GM12878 (cell line): ENCODE results near the gene SCN8A.

Experiments used
- BCL11A ChIP-seq: IDR thresholded peaks from 2 replicates; pipeline ENCODE4 v1.6.1; 2011; ENCODE audit warnings: low read depth, low read length
- BHLHE40 ChIP-seq, 2 experiments: fragments of 450-650 bp in 1 of 2; IDR thresholded peaks; 2 replicates each; pipeline ENCODE4 v1.6.1; 2011 to 2017; ENCODE audit warnings: low read depth in 2 of 2, borderline replicate concordance in 1 of 2, improper control_type of control experiment in 1 of 2, low read length in 1 of 2, mild to moderate bottlenecking in 1 of 2
- E2F8 ChIP-seq: fragments of 450-650 bp; IDR thresholded peaks from 2 replicates; pipeline ENCODE4 v1.6.1; 2018; ENCODE audit warnings: mild to moderate bottlenecking, low read depth, moderate library complexity; ENCODE audit not compliant: partially characterized antibody
- GABPA ChIP-seq: IDR thresholded peaks from 2 replicates; pipeline ENCODE4 v1.6.1; 2014; ENCODE audit warnings: antibody characterized with exemption, low read depth, mild to moderate bottlenecking, inconsistent platforms
- HDGF ChIP-seq: fragments of 450-650 bp; IDR thresholded peaks from 2 replicates; pipeline ENCODE4 v1.6.1; 2016; ENCODE audit warnings: antibody characterized with exemption
- MAX ChIP-seq: IDR thresholded peaks from 2 replicates; pipeline ENCODE4 v1.6.1; 2012; ENCODE audit warnings: low read depth, low read length, improper control_type of control experiment
- MTA3 ChIP-seq: IDR thresholded peaks from 2 replicates; pipeline ENCODE4 v1.6.1; 2012; ENCODE audit warnings: low read length, inconsistent platforms, borderline replicate concordance
- PAX5 ChIP-seq: IDR thresholded peaks from 2 replicates; pipeline ENCODE4 v1.6.1; 2011; ENCODE audit warnings: low read depth, low read length, borderline replicate concordance
- POLR2AphosphoS5 ChIP-seq: IDR thresholded peaks from 2 replicates; pipeline ENCODE4 v1.6.1; 2011; ENCODE audit warnings: mild to moderate bottlenecking, low read length, inconsistent platforms
- RFX5 ChIP-seq: IDR thresholded peaks from 2 replicates; pipeline ENCODE4 v1.6.1; 2011; ENCODE audit warnings: low read depth, low read length, improper control_type of control experiment
- TAF1 ChIP-seq: IDR thresholded peaks from 2 replicates; pipeline ENCODE4 v1.6.1; 2011; ENCODE audit warnings: mild to moderate bottlenecking, low read depth, low read length, borderline replicate concordance
- ZZZ3 ChIP-seq: IDR thresholded peaks from 2 replicates; pipeline ENCODE4 v1.6.1; 2011; ENCODE audit warnings: low read depth; ENCODE audit not compliant: control insufficient read depth, insufficient read length
- TF ChIP-seq, protein P1 (sequence below), 3 experiments: IDR thresholded peaks in 2 of 3; conservative IDR thresholded peaks in 1 of 3; 2 replicates each; pipeline ENCODE4 v1.5.1; 2011; ENCODE audit warnings: low read depth in 3 of 3, low read length in 3 of 3, mild to moderate bottlenecking in 3 of 3, control low read depth in 2 of 3, moderate library complexity in 2 of 3, inconsistent platforms in 1 of 3, mixed read lengths in 1 of 3; ENCODE audit not compliant: control insufficient read depth in 2 of 3, insufficient read depth in 1 of 3; ENCODE audit errors: extremely low read depth in 1 of 3

DNA sequence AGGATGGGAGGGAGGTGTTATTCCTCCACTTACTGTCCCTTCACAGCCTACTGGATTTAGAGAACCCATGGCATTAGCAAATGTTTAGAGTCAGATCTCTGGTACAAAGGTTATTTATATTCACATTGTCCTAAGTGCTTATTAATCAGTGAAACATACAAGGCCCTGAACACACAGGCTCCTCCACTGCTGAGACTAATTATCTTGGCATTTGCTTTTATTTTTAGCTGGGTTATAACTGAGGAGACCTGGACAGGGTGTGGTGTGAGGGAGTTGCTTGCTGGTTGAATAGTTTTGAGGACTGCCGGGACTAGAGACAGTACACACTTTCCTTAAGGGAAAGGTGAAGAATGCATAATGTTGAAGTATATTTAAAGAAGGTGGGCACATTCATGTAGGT lies 180.0 kb downstream of the SCN8A start:
- TF ChIP-seq GABPA (no peak), BHLHE40 (IDR thresholded peaks at IDR 0.05; ENCODE audit: borderline replicate concordance in 1 of 2, low read depth in 2 of 2, low read length in 1 of 2) (no peak), ZZZ3 (no peak), TAF1 (no peak), RFX5 (no peak), BCL11A (no peak), POLR2AphosphoS5 (no peak), PAX5 (no peak), MAX (no peak), E2F8 (no peak), MTA3 (no peak), HDGF (no peak)
- TF ChIP-seq, protein P1, sequence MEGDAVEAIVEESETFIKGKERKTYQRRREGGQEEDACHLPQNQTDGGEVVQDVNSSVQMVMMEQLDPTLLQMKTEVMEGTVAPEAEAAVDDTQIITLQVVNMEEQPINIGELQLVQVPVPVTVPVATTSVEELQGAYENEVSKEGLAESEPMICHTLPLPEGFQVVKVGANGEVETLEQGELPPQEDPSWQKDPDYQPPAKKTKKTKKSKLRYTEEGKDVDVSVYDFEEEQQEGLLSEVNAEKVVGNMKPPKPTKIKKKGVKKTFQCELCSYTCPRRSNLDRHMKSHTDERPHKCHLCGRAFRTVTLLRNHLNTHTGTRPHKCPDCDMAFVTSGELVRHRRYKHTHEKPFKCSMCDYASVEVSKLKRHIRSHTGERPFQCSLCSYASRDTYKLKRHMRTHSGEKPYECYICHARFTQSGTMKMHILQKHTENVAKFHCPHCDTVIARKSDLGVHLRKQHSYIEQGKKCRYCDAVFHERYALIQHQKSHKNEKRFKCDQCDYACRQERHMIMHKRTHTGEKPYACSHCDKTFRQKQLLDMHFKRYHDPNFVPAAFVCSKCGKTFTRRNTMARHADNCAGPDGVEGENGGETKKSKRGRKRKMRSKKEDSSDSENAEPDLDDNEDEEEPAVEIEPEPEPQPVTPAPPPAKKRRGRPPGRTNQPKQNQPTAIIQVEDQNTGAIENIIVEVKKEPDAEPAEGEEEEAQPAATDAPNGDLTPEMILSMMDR (IDR thresholded peaks at IDR 0.05 in 2 of 3, conservative IDR thresholded peaks at IDR 0.05 in 1 of 3; ENCODE audit: control insufficient read depth in 2 of 3, extremely low read depth in 1 of 3, insufficient read depth in 1 of 3, low read depth in 3 of 3, low read length in 3 of 3) = no peak
